Astrocyte (in vitro differentiated cells and primary cell): ENCODE results near the gene UBTD1.

Experiments
- CTCF ChIP-seq: IDR thresholded peaks from 2 replicates; pipeline ENCODE4 v1.5.1; 2011; ENCODE audit warnings: low read depth, mild to moderate bottlenecking, inconsistent platforms, low read length, moderate library complexity; ENCODE audit not compliant: insufficient read depth
- EZH2 ChIP-seq: IDR thresholded peaks from 2 replicates; pipeline ENCODE4 v1.6.1; 2012; ENCODE audit warnings: mild to moderate bottlenecking, low read length, inconsistent platforms; ENCODE audit not compliant: insufficient read depth

DNA sequence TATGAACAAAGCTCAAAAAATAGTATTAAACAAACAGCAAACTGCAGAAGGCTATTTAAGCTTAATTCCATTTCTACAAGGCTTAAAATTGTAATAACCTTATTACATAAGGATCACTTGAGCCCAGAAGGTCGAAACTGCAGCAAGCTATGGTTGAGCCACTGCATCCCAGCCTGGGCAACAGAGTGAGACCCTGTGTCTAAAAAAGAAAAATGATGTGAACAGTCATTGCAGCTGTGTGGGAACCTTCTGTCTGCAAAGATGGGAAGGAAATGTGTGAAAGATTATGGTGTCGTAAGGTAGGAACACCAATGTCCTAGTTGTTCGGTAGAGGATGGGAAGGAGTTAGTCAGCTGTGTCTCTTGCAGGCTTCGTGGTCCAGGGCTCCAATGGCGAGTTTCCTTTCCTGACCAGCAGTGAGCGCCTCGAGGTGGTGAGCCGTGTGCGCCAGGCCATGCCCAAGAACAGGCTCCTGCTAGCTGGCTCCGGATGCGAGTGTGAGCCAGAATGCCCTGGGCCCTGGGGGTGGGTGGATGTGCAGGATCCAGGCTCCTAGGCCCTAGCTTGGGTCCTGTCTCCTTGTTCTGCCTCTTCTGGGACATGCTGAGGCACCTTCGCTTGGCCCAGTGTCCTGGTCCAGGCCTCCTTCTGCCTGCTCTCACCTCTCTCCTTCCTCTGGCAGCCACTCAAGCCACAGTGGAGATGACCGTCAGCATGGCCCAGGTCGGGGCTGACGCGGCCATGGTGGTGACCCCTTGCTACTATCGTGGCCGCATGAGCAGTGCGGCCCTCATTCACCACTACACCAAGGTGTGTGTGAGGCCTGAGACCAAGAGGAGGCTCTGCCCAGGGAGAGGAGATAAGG, 99.9 kb downstream of the UBTD1 start:
- TF ChIP-seq CTCF (no peak), EZH2 (no peak)
